GM18499 (cell line): ENCODE results near the gene BUD23.

Experiments
- ATAC-seq: cut with Tn5 transposase; IDR thresholded peaks from one replicate; pipeline ENCODE4 v1.9.1; 2021; ENCODE audit warnings: moderate number of reproducible peaks; ENCODE audit not compliant: insufficient read depth, unreplicated experiment

The BUD23 gene

DNA sequence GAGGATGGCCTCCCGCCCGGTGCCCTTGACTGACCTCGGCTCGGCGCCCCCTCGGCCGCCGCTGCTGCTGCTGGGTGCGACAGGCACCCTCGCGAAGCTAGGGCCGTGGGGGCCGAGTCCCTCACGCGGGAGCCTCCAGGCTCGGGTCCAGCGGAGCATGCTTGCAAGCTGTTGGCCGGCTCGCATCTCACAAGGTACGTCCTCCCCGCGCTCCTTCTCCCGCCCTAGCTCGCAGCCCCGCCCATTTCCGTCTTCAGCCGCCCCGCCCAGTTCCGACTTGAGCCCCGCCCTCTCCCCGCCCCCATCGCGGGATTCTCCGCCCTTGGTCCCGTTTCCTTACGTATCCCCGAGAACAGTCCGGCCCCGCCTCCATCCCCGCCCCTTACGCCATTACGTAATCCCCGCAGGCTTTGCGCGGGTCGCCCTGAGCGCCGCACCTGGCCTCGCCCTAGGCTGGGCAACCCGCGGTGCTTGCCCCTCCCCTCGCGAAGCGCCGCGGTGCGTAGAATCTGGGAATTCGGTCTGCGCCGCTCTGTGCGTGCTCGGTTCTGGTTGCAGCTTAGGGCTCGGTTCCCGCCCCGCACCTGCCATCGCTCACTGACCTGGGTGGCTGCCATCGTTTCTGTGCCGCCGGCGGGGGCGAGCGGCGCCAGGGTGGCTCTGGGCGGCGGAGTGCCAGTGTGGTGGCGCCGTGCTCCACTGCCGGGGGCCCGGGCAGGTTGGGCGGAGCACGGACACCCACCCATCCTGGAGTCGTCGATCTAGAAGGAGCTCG lies 55.4 kb downstream of the BUD23 start, which contains the start of gene ABHD11:
Gene ABHD11 (minus strand): TSS at position 191 of the 775 bp plus-strand sequence. CDS start 32 bp downstream, at position 159.
- peak; percentile 57 for ATAC-seq

DNA sequence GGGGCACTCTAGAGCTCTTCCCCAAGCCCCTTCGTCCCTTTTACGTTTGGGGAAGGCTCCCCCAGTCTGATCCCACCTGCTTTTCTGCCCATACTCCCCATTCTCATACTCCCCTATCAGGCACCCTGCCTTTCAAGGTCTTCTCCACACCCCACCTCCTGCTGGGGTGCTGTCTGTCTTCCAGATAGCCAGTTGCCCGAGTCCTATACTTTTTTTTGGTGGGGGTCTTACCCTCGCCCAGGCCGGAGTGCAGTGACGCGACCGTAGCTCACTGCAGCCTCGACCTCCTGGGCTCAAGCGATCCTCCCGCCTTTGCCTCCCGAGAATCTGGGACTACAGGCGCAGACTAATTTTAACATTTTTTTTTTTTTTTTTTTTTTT lies 56.0 kb downstream of the BUD23 start:
- ATAC-seq: peak; percentile 0

DNA sequence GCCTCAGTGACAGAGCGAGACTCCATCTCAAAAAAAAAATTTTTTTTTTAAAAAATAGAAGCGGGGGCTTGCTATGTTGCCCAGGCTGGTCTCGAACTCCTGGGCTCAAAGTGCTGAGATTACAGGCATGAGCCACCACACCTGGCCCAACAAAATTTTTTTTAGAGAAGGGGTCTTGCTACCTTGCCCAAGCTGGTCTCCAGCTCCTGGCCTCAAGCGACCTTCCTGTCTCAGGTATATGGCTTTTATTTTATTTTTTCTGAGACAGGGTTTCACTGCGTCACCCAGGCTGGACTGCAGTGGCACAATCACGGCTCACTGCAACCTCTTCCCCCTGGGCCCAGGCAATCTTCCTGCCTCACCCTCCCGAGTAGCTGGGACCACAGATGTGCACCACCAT lies 56.8 kb downstream of the BUD23 start:
- no peak for ATAC-seq

DNA sequence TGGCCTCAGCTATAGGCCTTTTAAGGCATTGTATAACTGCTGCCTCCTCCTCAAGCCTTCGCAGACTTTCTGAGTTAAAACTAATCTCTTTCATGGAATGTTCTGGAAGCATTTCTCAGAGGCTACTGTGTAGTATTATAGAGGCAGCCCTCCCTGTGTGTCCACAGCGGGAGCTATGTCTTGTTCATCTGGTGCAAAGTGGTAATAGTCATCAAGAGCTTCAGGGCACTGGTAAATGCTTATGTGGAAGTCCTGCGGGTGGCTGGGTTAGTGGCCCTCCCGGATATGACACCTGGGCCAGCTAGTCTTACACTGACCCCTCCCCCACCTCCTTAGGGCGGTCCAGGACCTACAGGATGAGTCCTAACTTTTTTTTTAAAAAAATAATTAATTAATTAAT lies 57.4 kb downstream of the BUD23 start:
- no peak for ATAC-seq

GRCh38 chr7:73741600-73741999 lies 58.2 kb downstream of the BUD23 start:
- no peak for ATAC-seq

DNA sequence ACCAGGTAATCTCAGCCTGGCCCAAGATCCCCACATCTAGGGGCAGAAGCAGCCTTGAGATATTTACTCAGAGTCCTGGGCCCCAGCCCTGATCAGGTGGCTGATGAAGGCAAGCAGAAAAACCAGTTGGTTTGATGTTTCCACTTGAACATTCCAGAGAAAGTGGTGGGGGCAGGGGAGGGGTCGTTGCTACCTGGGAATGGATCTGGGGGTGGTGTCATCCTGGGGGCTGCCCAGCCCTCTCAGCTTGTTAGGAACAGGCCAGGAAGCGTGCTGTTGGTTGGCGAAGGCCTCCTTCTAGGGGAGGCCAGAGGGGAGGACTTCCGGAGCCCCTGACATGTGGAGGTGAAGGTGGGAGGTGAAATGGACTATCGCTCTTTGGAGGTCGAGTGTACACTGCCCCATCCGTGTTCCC lies 58.9 kb downstream of the BUD23 start:
- ATAC-seq: no peak

DNA sequence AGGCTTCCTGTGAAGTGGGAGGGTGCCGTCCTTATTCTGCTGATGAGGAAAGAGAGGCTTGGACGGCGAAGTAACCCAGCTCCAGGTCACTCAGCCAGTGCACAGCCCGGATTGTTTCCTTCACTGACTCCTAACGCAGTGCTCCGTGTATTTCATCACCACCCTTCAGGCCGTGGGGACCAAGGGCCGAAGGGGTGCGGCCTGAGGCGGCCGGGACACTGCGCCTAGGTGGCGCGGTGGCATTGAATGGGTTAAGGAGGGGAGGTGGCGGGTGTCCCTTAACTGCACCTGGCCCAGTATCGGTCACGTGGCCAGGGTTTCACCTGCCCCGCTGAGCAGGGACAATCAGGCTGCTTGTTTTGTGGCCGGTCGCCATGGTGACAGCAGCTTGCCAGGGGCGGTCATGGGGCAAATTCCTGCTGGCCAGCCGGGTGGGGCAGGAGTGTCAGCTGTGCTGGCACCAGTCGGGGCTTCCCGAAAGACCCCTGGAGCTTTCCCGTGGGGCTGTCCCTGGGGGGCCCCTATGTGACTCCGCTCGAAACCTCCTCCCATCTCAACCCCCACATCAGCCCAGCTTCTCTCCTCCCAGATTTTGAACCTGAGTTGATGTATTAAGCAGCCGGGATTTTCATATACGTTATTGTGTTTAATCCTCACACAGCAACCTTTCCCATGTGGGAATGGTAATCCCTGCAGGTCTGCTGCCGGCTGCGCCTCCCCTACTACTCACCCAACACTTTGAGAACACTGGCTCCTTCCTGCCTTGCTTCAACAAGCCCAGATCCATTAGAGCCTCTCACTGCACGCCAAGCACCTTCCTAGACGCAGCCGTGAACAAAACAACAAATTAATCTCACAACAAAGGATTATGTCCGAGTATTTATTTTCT lies 59.6 kb downstream of the BUD23 start:
- ATAC-seq: no peak

DNA sequence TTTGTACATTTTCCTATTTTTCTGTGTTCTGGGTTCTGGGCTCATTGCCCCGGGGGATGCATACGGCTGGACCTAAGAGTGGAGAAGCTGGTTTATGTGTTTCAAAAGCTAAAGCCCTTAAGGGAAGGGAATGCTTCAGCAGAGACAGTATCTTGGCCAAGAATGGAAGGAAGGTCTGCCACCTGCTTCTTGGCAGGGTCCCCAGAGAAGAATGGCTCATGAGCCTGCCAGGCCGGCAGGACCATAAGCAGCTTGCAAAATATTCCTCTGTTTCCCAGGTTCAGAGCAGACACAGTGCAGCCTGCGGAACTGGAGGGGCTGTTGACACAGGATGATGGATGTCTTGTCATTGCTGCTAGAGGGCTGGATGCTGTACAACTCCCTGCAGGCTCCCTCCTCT lies 63.0 kb downstream of the BUD23 start:
- no peak for ATAC-seq
